Trophoblast cell (in vitro differentiated cells and primary cell): Measurements from ENCODE around the gene USF2.

Experiments
- DNase-seq, 2 donors: peaks; one replicate each; pipeline ENCODE4 v3.0.0-alpha.2; 2016
- H2AFZ ChIP-seq: 2 replicates; pipeline ENCODE4 v1.6.1; 2013; ENCODE audit warnings: low read length, moderate library complexity, mild to moderate bottlenecking; ENCODE audit not compliant: insufficient read depth, poor library complexity
- H2AK5ac ChIP-seq: 2 replicates; pipeline ENCODE4 v1.6.1; 2013; ENCODE audit warnings: mild to moderate bottlenecking, low read length
- H2BK120ac ChIP-seq: 2 replicates; pipeline ENCODE4 v1.6.1; 2013; ENCODE audit warnings: low read length, mild to moderate bottlenecking, moderate library complexity; ENCODE audit not compliant: insufficient read depth, poor library complexity
- H2BK12ac ChIP-seq: 2 replicates; pipeline ENCODE4 v1.6.1; 2013; ENCODE audit warnings: mild to moderate bottlenecking, low read length, moderate library complexity
- H2BK5ac ChIP-seq: 2 replicates; pipeline ENCODE4 v1.6.1; 2013; ENCODE audit warnings: low read length, low read depth, moderate library complexity, mild to moderate bottlenecking; ENCODE audit not compliant: poor library complexity
- H3K14ac ChIP-seq: 2 replicates; pipeline ENCODE4 v1.6.1; 2013; ENCODE audit warnings: mild to moderate bottlenecking, low read length
- H3K18ac ChIP-seq: 2 replicates; pipeline ENCODE4 v1.6.1; 2013; ENCODE audit warnings: mild to moderate bottlenecking, low read length
- H3K23ac ChIP-seq: 2 replicates; pipeline ENCODE4 v1.6.1; 2013; ENCODE audit warnings: low read length
- H3K27ac ChIP-seq: 2 replicates; pipeline ENCODE4 v1.5.1; 2013; ENCODE audit warnings: low read depth, mild to moderate bottlenecking, inconsistent platforms, low read length, moderate library complexity
- H3K27me3 ChIP-seq: 2 replicates; pipeline ENCODE4 v1.6.1; 2013; ENCODE audit warnings: inconsistent platforms, mild to moderate bottlenecking, low read length, moderate library complexity; ENCODE audit not compliant: insufficient read depth
- H3K36me3 ChIP-seq, 2 experiments: 1 replicate in 1 of 2; 2 replicates in 1 of 2; pipeline ENCODE4 v1.6.1; 2013; ENCODE audit warnings: low read length in 2 of 2, mild to moderate bottlenecking in 2 of 2, moderate library complexity in 1 of 2; ENCODE audit not compliant: insufficient read depth in 2 of 2, control insufficient read depth in 1 of 2
- H3K4ac ChIP-seq: 2 replicates; pipeline ENCODE4 v1.6.1; 2013; ENCODE audit warnings: low read depth, mild to moderate bottlenecking, low read length, moderate library complexity
- H3K4me1 ChIP-seq, 2 experiments: 1 replicate in 1 of 2; 2 replicates in 1 of 2; pipeline ENCODE4 v1.6.1; 2013; ENCODE audit warnings: low read length in 2 of 2, mild to moderate bottlenecking in 2 of 2, moderate library complexity in 1 of 2; ENCODE audit not compliant: insufficient read depth in 2 of 2, control insufficient read depth in 1 of 2
- H3K4me2 ChIP-seq: 2 replicates; pipeline ENCODE4 v1.6.1; 2013; ENCODE audit warnings: inconsistent platforms, mild to moderate bottlenecking, low read length, moderate library complexity
- H3K4me3 ChIP-seq: 2 replicates; pipeline ENCODE4 v1.5.1; 2013; ENCODE audit warnings: mild to moderate bottlenecking, low read depth, low read length, inconsistent platforms
- H3K79me1 ChIP-seq: one replicate; pipeline ENCODE4 v1.6.1; 2013; ENCODE audit warnings: low read length
- H3K79me2 ChIP-seq: 2 replicates; pipeline ENCODE4 v1.6.1; 2013; ENCODE audit warnings: low read length, mild to moderate bottlenecking; ENCODE audit not compliant: control insufficient read depth, insufficient read depth, poor library complexity
- H3K9ac ChIP-seq: 2 replicates; pipeline ENCODE4 v1.6.1; 2013; ENCODE audit warnings: mild to moderate bottlenecking, low read length
- H3K9me3 ChIP-seq: 2 replicates; pipeline ENCODE4 v1.6.1; 2013; ENCODE audit warnings: low read depth, mild to moderate bottlenecking, control low read depth, inconsistent platforms, low read length; ENCODE audit not compliant: insufficient read depth
- H4K12ac ChIP-seq: 2 replicates; pipeline ENCODE4 v1.6.1; 2013; ENCODE audit warnings: low read depth, mild to moderate bottlenecking, low read length, moderate library complexity
- H4K8ac ChIP-seq: 2 replicates; pipeline ENCODE4 v1.6.1; 2013; ENCODE audit warnings: low read depth, mild to moderate bottlenecking, low read length, moderate library complexity
- H4K91ac ChIP-seq: one replicate; pipeline ENCODE4 v1.6.1; 2013; ENCODE audit warnings: low read depth, mild to moderate bottlenecking, low read length, moderate library complexity
- WGBS: extraction: QIAGEN DNeasy Blood & Tissue Kit; methylation state at CpG from one replicate; pipeline ENCODE4 v1.1.7; 2013; ENCODE audit warnings: missing lambda C conversion rate; ENCODE audit not compliant: insufficient read length, insufficient coverage; ENCODE audit errors: extremely low coverage; 5-methylcytosine and 5-hydroxymethylcytosine counted together

USF2 gene

DNA sequence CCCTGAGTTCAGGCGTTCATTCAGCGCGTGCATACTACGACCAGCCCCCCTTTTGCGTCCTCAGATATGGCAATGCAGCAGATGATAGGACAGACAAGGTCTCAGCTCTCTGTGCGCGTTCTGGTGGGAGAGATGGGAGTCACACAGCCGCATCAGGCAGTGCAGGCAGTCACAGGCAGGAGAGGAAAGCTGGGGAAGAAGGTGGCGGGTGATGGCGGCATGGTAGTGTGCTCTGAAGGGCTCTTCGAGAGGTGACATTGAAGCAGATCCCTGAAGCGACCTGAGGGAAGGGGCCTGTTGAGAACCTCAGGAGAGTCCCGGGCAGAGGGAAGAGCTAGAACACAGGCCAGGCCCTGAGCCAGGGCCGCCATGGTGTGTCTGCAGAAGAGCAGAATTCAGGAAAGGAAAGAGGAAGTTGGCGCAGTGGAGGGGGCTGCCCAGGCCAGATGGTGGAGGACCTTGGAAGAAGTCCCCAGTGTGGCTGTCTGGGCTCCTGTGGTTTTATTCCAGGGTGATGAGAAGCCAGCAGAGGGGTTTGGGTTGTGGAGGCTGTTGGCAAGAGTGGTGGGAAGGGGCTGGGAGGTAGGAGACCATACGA is 3.5 kb downstream of the USF2 start:
- Histone ChIP-seq H3K23ac (no peak overlapping the region), H3K79me1 (peaks cover 11% of the 10 kb centered on the region), H3K4me3 (no peak overlapping the region), H4K91ac (no peak overlapping the region), H3K9ac (no peak overlapping the region), H3K79me2 (peaks cover 10% of the 10 kb centered on the region), H3K4me1 (peaks cover 10 to 12% of the 10 kb centered on the region in 2 experiments), H3K4me2 (no peak overlapping the region), H3K9me3 (no peaks in the 10 kb centered on the region), H2AFZ (no peak overlapping the region), H3K27ac (no peak overlapping the region), H4K12ac (no peak overlapping the region), H2BK12ac (no peak overlapping the region), H2BK5ac (no peak overlapping the region), H4K8ac (no peak overlapping the region), H2AK5ac (no peak overlapping the region), H3K4ac (no peak overlapping the region), H2BK120ac (no peak overlapping the region), H3K36me3 (peaks cover 55 to 64% of the 10 kb centered on the region in 2 experiments), H3K18ac (no peak overlapping the region), H3K27me3 (no peaks in the 10 kb centered on the region), H3K14ac (no peak overlapping the region)
- WGBS, result no CpG with 5 or more reads among the region's 16 CpGs
- DNase-seq, result no peak

GRCh38 chr19:35272954-35273649 is 4.3 kb downstream of the USF2 start:
- no peak overlapping the region for H2BK12ac ChIP-seq
- H3K9ac ChIP-seq, result no peak overlapping the region
- H4K91ac ChIP-seq, result no peak overlapping the region
- no peaks in the 10 kb centered on the region for H3K27me3 ChIP-seq
- DNase-seq, result no peak
- no peaks in the 10 kb centered on the region for H3K9me3 ChIP-seq
- no peak overlapping the region for H3K14ac ChIP-seq
- H4K12ac ChIP-seq, result no peak overlapping the region
- no peak overlapping the region for H3K4me2 ChIP-seq
- no peak overlapping the region for H3K18ac ChIP-seq
- no peak overlapping the region for H2AK5ac ChIP-seq
- H3K27ac ChIP-seq, result no peak overlapping the region
- H3K4me3 ChIP-seq, result no peak overlapping the region
- H2BK120ac ChIP-seq, result no peak overlapping the region
- H3K79me2 ChIP-seq, result peaks cover 6% of the 10 kb centered on the region
- no peak overlapping the region for H2BK5ac ChIP-seq
- peaks cover 5% of the 10 kb centered on the region for H3K79me1 ChIP-seq
- no peak overlapping the region for H3K4ac ChIP-seq
- H3K23ac ChIP-seq, result no peak overlapping the region
- no peak overlapping the region for H4K8ac ChIP-seq
- no peak overlapping the region for H2AFZ ChIP-seq
- peaks cover 7 to 8% of the 10 kb centered on the region in 2 experiments for H3K4me1 ChIP-seq
- peaks cover 64 to 68% of the 10 kb centered on the region in 2 experiments for H3K36me3 ChIP-seq
- no CpG with 5 or more reads among the region's 10 CpGs for WGBS

- no peak overlapping the region for H2AFZ ChIP-seq
- no peak overlapping the region for H3K4me2 ChIP-seq
- H2AK5ac ChIP-seq, result no peak overlapping the region
- H3K18ac ChIP-seq, result no peak overlapping the region
- no peak overlapping the region for H3K9ac ChIP-seq
- H3K27me3 ChIP-seq, result no peaks in the 10 kb centered on the region
- H3K4me3 ChIP-seq, result no peak overlapping the region
- H2BK5ac ChIP-seq, result no peak overlapping the region
- no CpG with 5 or more reads among the region's 14 CpGs for WGBS
- no peak overlapping the region for H4K91ac ChIP-seq
- H3K14ac ChIP-seq, result no peak overlapping the region
- H3K4me1 ChIP-seq, result peaks cover 7 to 8% of the 10 kb centered on the region in 2 experiments
- H3K23ac ChIP-seq, result no peak overlapping the region
- H2BK12ac ChIP-seq, result no peak overlapping the region
- H3K79me2 ChIP-seq, result peaks cover 6% of the 10 kb centered on the region
- H4K12ac ChIP-seq, result no peak overlapping the region
- no peaks in the 10 kb centered on the region for H3K9me3 ChIP-seq
- H3K36me3 ChIP-seq, result peaks cover 69 to 75% of the 10 kb centered on the region in 2 experiments
- no peak overlapping the region for H3K27ac ChIP-seq
- no peak overlapping the region for H4K8ac ChIP-seq
- H2BK120ac ChIP-seq, result no peak overlapping the region
- H3K4ac ChIP-seq, result no peak overlapping the region
- H3K79me1 ChIP-seq, result peaks cover 3% of the 10 kb centered on the region
- DNase-seq, result no peak
Observed at GRCh38 chr19:35273686-35274259, 5.0 kb downstream of the USF2 start.

- H3K36me3 ChIP-seq, result peaks cover 75 to 80% of the 10 kb centered on the region in 2 experiments
- no peak overlapping the region for H2AK5ac ChIP-seq
- H3K4me3 ChIP-seq, result no peak overlapping the region
- no peak for DNase-seq
- no peak overlapping the region for H3K9ac ChIP-seq
- no peak overlapping the region for H3K23ac ChIP-seq
- H3K4ac ChIP-seq, result no peak overlapping the region
- no peak overlapping the region for H4K8ac ChIP-seq
- no peak overlapping the region for H2AFZ ChIP-seq
- peaks cover 7 to 8% of the 10 kb centered on the region in 2 experiments for H3K4me1 ChIP-seq
- H3K9me3 ChIP-seq, result peaks cover 1% of the 10 kb centered on the region
- no peak overlapping the region for H4K91ac ChIP-seq
- H4K12ac ChIP-seq, result no peak overlapping the region
- no CpG with 5 or more reads among the region's 5 CpGs for WGBS
- no peak overlapping the region for H3K4me2 ChIP-seq
- no peak overlapping the region for H3K27ac ChIP-seq
- H3K14ac ChIP-seq, result no peak overlapping the region
- H2BK5ac ChIP-seq, result no peak overlapping the region
- peaks cover 5% of the 10 kb centered on the region for H3K79me2 ChIP-seq
- no peak overlapping the region for H2BK12ac ChIP-seq
- H3K79me1 ChIP-seq, result peaks cover 2% of the 10 kb centered on the region
- H3K27me3 ChIP-seq, result no peaks in the 10 kb centered on the region
- H2BK120ac ChIP-seq, result no peak overlapping the region
- no peak overlapping the region for H3K18ac ChIP-seq
Observed at GRCh38 chr19:35274323-35274722, 5.6 kb downstream of the USF2 start.
